G401 (cell line): ENCODE data around the gene KIF26A. TPM values are rescaled to one million over a fixed set of nuclear protein-coding genes. Genes with fewer than 3 reads are reported as not detected.

Experiments used
- DNase-seq: peaks from one replicate; pipeline ENCODE4 v3.0.0-alpha.2; 2015; ENCODE audit warnings: low spot score
- in situ Hi-C: cut with HindIII; loops from 2 replicates; pipeline ENCODE4 v1.10.0; 2016; ENCODE audit warnings: low sequenced_read_pairs, mixed read lengths
- total RNA-seq: library from RNA; depleted of rRNA; stranded (reverse); fragments of >200 nt; shearing (Covaris generic); gene quantifications from 2 replicates; pipeline ENCODE4 v1.2.3, GENCODE V29; 2014; rRNA removed

Gene KIF26A
- total RNA-seq: 19.8 and 21.2 TPM in 2 replicates

- DNase-seq: peak; percentile 5
- in situ Hi-C loops: no loop called here
Observed at GRCh38 chr14:104138098-104138717, at the start of gene KIF26A. KIF26A (plus strand) TSS chr14:104138587; CDS start chr14:104138723, 136 bp downstream.

- DNase-seq: no peak
- in situ Hi-C loops: no loop called here
Observed at GRCh38 chr14:104090071-104090748, 48.2 kb upstream of the KIF26A start.

- DNase-seq: no peak
- in situ Hi-C loops: no loop called here
Observed at GRCh38 chr14:104091061-104091926, 47.1 kb upstream of the KIF26A start.

- in situ Hi-C loops: no loop called here
- no peak for DNase-seq
Observed at GRCh38 chr14:104091927-104092771, 46.2 kb upstream of the KIF26A start.

- DNase-seq: no peak
- in situ Hi-C loops: no loop called here
Observed at GRCh38 chr14:104092931-104093365, 45.4 kb upstream of the KIF26A start.

- DNase-seq: no peak
- in situ Hi-C loops: no loop called here
Observed at GRCh38 chr14:104093366-104094055, 44.9 kb upstream of the KIF26A start.

- DNase-seq: no peak
- in situ Hi-C loops: no loop called here
Observed at GRCh38 chr14:104094056-104094708, 44.2 kb upstream of the KIF26A start.

- in situ Hi-C loops: no loop called here
- DNase-seq: peak; percentile 25
Observed at GRCh38 chr14:104094709-104095425, 43.5 kb upstream of the KIF26A start.

GRCh38 chr14:104095426-104096310, 42.7 kb upstream of the KIF26A start:
- no peak for DNase-seq
- in situ Hi-C loops: no loop called here

GRCh38 chr14:104096318-104096717, 42.1 kb upstream of the KIF26A start:
- DNase-seq: no peak
- in situ Hi-C loops: no loop called here

- in situ Hi-C loops: no loop called here
- DNase-seq: no peak
Observed at GRCh38 chr14:104096751-104097700, 41.4 kb upstream of the KIF26A start.

- in situ Hi-C loops: no loop called here
- no peak for DNase-seq
Observed at GRCh38 chr14:104098272-104099095, 39.9 kb upstream of the KIF26A start.

- in situ Hi-C loops: no loop called here
- no peak for DNase-seq
Observed at GRCh38 chr14:104099096-104100041, 39.0 kb upstream of the KIF26A start.
